GM23248 (cell line): ENCODE measurements around the gene LPP. TPM values are rescaled to one million over a fixed set of nuclear protein-coding genes. Genes with fewer than 3 reads are reported as not detected.

Source experiments
- DNase-seq: peaks from one replicate; pipeline ENCODE4 v3.0.0-alpha.2; 2015
- H2AFZ ChIP-seq: fragments of 200-600 bp; sonication (generic); 2 replicates; pipeline ENCODE4 v1.6.1; 2016; ENCODE audit warnings: antibody characterized with exemption
- H3F3A ChIP-seq: fragments of 200-600 bp; sonication (generic); 2 replicates; pipeline ENCODE4 v1.6.1; 2016; ENCODE audit warnings: mild to moderate bottlenecking, antibody characterized with exemption, mixed run types; ENCODE audit not compliant: insufficient read depth
- H3K27ac ChIP-seq: fragments of 200-600 bp; sonication (generic); 2 replicates; pipeline ENCODE4 v1.5.1; 2016; ENCODE audit warnings: mild to moderate bottlenecking
- H3K27me3 ChIP-seq: fragments of 200-600 bp; sonication (generic); replicated peaks from 2 replicates; pipeline ENCODE4 v1.6.1; 2016; ENCODE audit warnings: mild to moderate bottlenecking; ENCODE audit not compliant: insufficient read depth
- H3K36me3 ChIP-seq: fragments of 200-600 bp; sonication (generic); 2 replicates; pipeline ENCODE4 v1.6.1; 2016; ENCODE audit warnings: low read depth, mild to moderate bottlenecking
- H3K4me1 ChIP-seq: fragments of 200-600 bp; sonication (generic); 2 replicates; pipeline ENCODE4 v1.6.1; 2016; ENCODE audit warnings: mild to moderate bottlenecking; ENCODE audit not compliant: insufficient read depth
- H3K4me2 ChIP-seq: fragments of 200-600 bp; sonication (generic); one replicate; pipeline ENCODE4 v1.6.1; 2016; ENCODE audit warnings: mild to moderate bottlenecking; ENCODE audit not compliant: unreplicated experiment
- H3K4me3 ChIP-seq: fragments of 200-600 bp; sonication (generic); 2 replicates; pipeline ENCODE4 v1.5.1; 2016; ENCODE audit warnings: mild to moderate bottlenecking
- H3K79me2 ChIP-seq: fragments of 200-600 bp; sonication (generic); 2 replicates; pipeline ENCODE4 v1.6.1; 2016; ENCODE audit warnings: mild to moderate bottlenecking; ENCODE audit not compliant: insufficient read depth
- H3K9ac ChIP-seq: fragments of 200-600 bp; sonication (generic); 2 replicates; pipeline ENCODE4 v1.6.1; 2016; ENCODE audit warnings: mild to moderate bottlenecking
- H3K9me2 ChIP-seq: fragments of 200-600 bp; sonication (generic); 2 replicates; pipeline ENCODE4 v1.6.1; 2016; ENCODE audit warnings: mixed run types, mild to moderate bottlenecking, moderate library complexity; ENCODE audit not compliant: insufficient read depth
- H3K9me3 ChIP-seq: fragments of 200-600 bp; sonication (generic); one replicate; pipeline ENCODE4 v1.6.1; 2017; ENCODE audit warnings: low read depth
- H4K20me1 ChIP-seq: fragments of 200-600 bp; sonication (generic); 2 replicates; pipeline ENCODE4 v1.6.0; 2016; ENCODE audit not compliant: insufficient read depth
- EZH2 ChIP-seq: fragments of 200-600 bp; sonication (generic); IDR thresholded peaks from 2 replicates; pipeline ENCODE4 v1.6.1; 2018; ENCODE audit warnings: antibody characterized with exemption, mild to moderate bottlenecking; ENCODE audit not compliant: insufficient read depth, poor library complexity, severe bottlenecking
- EZH2phosphoT487 ChIP-seq: fragments of 200-600 bp; sonication (generic); IDR thresholded peaks from 2 replicates; pipeline ENCODE4 v1.6.1; 2018; ENCODE audit warnings: antibody characterized with exemption, moderate library complexity, mild to moderate bottlenecking, low read depth; ENCODE audit not compliant: insufficient read depth
- WGBS, 2 experiments: methylation state at CpG; one replicate each; pipeline ENCODE4 v1.1.6; 2015 to 2017; ENCODE audit warnings: low lambda C conversion rate in 2 of 2, low coverage in 1 of 2; ENCODE audit errors: missing lambda C conversion rate in 2 of 2; 5-methylcytosine and 5-hydroxymethylcytosine counted together
- in situ Hi-C: fragments of 300-500 bp; cut with MboI; formaldehyde crosslinking; loops from 2 replicates; pipeline ENCODE4 v1.15.0; 2020
- polyA plus RNA-seq: library from polyadenylated mRNA; unstranded; fragments of >200 nt; fragmentation: Nextera tagmentation; extraction: Ambion mirVana; gene quantifications from 2 replicates; pipeline ENCODE4 v1.2.1, GENCODE V29; 2016
- total RNA-seq: library from RNA; depleted of rRNA; stranded (reverse); fragments of >200 nt; shearing (Covaris generic); gene quantifications from 2 replicates; pipeline ENCODE4 v1.2.3, GENCODE V29; 2014

Gene LPP
- total and polyA plus RNA-seq, 2 experiments from 2014 or later, result 42.8 to 61.7 TPM

DNA sequence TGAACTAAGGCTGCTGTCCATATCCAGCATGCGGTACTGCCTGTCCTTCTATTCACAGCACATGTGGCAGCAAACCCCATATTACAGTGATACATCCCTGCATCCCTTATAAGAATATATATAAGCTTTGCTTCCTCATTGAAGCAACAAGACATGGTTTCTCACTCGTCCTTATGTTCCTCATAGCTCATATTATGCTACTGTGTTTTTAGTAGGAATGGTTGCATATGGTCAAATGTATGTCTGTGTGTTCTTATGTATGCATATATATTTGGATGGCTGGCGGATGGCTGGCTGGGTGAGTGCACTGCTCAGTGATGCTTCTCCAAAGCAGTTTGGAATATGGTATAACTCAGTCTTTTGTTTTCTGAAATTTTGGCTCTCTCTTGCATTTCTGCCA lies 254.9 kb downstream of the LPP start:
- 97 to 98% methylated on average over 3 of the region's 3 CpGs for WGBS, 2 experiments
- in situ Hi-C loops, result no loop called here
- H3K4me1 ChIP-seq, result no peaks in the 10 kb centered on the region
- no peaks in the 10 kb centered on the region for H3K9me2 ChIP-seq
- H3K9me3 ChIP-seq, result no peaks in the 10 kb centered on the region
- no peak overlapping the region for H3K4me3 ChIP-seq
- no peak overlapping the region for H2AFZ ChIP-seq
- no peak overlapping the region for H3K9ac ChIP-seq
- no peaks in the 10 kb centered on the region for H4K20me1 ChIP-seq
- DNase-seq, result no peak
- H3K36me3 ChIP-seq, result peaks cover 4% of the 10 kb centered on the region; the same call in 1 of the 2 replicates
- TF ChIP-seq EZH2 (no peak), EZH2phosphoT487 (no peak)
- no peak overlapping the region for H3K4me2 ChIP-seq
- peaks cover 55% of the 10 kb centered on the region for H3K79me2 ChIP-seq
- 0 out of 2 replicates have a peak, but pooled peaks cover 8% of the 10 kb centered on the region for H3F3A ChIP-seq
- H3K27ac ChIP-seq, result no peak overlapping the region
- no peaks in the 10 kb centered on the region for H3K27me3 ChIP-seq

DNA sequence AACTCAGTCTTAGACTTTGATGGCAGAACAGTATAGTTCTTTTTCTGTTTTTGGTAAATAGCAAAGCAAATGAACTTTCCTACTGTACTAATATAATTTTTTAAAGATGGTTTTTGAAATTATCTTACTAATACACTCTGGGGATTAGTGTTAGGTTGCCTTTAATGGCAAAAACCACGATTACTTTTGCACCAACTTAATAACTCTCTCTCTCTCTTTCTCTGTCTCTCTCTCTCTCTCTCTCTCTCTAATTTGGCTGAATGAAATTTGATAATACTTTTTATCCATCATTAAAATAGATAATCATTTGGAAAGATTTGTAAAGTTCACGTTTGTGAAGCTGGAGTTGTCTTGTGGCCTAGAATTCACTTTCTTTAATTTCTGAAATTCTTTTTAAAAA lies 257.8 kb downstream of the LPP start:
- peaks cover 61% of the 10 kb centered on the region for H3K79me2 ChIP-seq
- no peak overlapping the region for H3K27ac ChIP-seq
- H3K4me1 ChIP-seq, result peaks cover 24% of the 10 kb centered on the region
- H3K9me3 ChIP-seq, result no peaks in the 10 kb centered on the region
- WGBS, 2 experiments, result 96 to 100% methylated on average over 2 of the region's 2 CpGs
- H3F3A ChIP-seq, result 0 out of 2 replicates have a peak, but pooled peaks cover 12% of the 10 kb centered on the region
- DNase-seq, result no peak
- no peak overlapping the region for H2AFZ ChIP-seq
- H3K9me2 ChIP-seq, result no peaks in the 10 kb centered on the region
- H3K9ac ChIP-seq, result no peak overlapping the region
- in situ Hi-C loops, result no loop called here
- no peak overlapping the region for H3K4me3 ChIP-seq
- TF ChIP-seq EZH2 (no peak), EZH2phosphoT487 (no peak)
- H3K36me3 ChIP-seq, result no peaks in the 10 kb centered on the region; the same call in 1 of the 2 replicates
- H4K20me1 ChIP-seq, result no peaks in the 10 kb centered on the region
- H3K4me2 ChIP-seq, result no peak overlapping the region
- H3K27me3 ChIP-seq, result no peaks in the 10 kb centered on the region

DNA sequence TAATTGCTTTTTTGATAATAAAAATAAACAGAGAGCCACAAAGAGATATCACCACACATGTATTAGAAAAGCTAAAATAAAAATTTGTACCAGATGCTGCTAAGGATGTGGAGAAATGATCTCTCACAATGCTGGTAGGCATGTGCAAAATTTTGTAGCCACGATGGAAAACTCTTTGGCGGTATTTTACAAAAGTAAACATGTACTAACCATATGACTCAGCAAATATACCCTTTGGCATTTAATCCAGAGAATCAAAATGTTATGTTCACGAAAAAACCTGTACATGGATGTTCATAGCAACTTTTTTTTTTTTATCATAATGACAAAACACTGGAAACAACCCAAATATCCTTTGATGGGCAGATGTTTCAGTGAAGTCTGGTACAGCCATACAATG lies 261.2 kb downstream of the LPP start:
- 39 to 42% methylated on average over 3 of the region's 3 CpGs for WGBS, 2 experiments
- Histone ChIP-seq H3K36me3 (no peaks in the 10 kb centered on the region), H3K4me2 (no peak overlapping the region), H3K4me3 (no peak overlapping the region), H3K79me2 (peaks cover 79% of the 10 kb centered on the region), H3F3A (0 out of 2 replicates have a peak, but pooled peaks cover 4% of the 10 kb centered on the region), H3K4me1 (peaks cover 27% of the 10 kb centered on the region), H3K9ac (no peak overlapping the region), H3K27ac (no peak overlapping the region), H4K20me1 (no peaks in the 10 kb centered on the region), H3K9me2 (no peaks in the 10 kb centered on the region), H3K9me3 (no peaks in the 10 kb centered on the region), H2AFZ (no peak overlapping the region), H3K27me3 (no peaks in the 10 kb centered on the region)
- in situ Hi-C loops, result no loop called here
- peak; percentile 6 for DNase-seq
- TF ChIP-seq EZH2, result no peak
- no peak for TF ChIP-seq EZH2phosphoT487

DNA sequence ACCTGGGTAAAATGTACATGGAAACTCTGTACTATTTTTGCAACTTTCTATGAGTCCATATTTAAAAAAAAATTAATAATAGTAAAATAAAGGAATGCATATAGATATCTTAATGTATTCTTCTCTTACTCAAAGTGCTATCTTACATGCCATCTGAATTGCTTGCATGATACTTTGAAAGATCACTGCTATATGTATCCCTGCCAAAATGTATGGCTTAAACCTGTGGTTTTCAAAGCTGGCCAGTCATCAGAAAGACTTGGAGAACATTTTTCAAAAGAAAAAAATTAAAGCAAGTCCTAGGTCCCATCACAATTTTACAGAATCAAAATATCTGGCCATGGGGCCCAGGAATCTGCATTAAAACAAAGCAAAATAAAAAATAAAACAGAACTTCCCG lies 262.1 kb downstream of the LPP start:
- Histone ChIP-seq H3K9me2 (no peaks in the 10 kb centered on the region), H3K79me2 (peaks cover 76% of the 10 kb centered on the region), H3K4me1 (peaks cover 36% of the 10 kb centered on the region), H3K27me3 (no peaks in the 10 kb centered on the region), H3K27ac (no peak overlapping the region), H2AFZ (no peak overlapping the region), H3K4me2 (no peak overlapping the region), H4K20me1 (no peaks in the 10 kb centered on the region), H3F3A (0 out of 2 replicates have a peak, but pooled peaks cover 4% of the 10 kb centered on the region), H3K9me3 (no peaks in the 10 kb centered on the region), H3K4me3 (no peak overlapping the region), H3K36me3 (no peaks in the 10 kb centered on the region), H3K9ac (no peak overlapping the region)
- WGBS, 2 experiments, result 95 to 100% methylated on average over 1 of the region's 1 CpG
- TF ChIP-seq EZH2phosphoT487, result no peak
- no peak for TF ChIP-seq EZH2
- in situ Hi-C loops, result no loop called here
- DNase-seq, result peak; percentile 45

DNA sequence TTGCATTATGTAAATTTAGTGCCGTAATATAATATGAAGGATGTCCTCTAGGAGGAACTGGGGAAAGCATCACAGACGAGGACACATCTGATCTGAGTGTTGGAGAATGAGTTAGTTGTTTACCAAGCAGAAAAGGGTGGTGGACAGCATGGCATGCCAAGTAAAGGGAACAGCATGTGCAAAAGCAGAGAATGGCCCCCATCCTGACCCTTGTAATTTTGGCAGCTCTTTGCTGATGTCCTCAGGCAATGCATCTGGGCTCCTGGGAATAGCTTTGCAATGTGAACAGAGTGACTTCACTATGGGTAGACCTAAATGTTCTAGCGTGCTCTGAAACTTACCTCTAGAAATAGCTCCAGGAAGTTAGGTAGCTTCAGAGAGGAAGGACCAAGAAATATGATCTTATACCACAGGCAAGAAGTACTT lies 263.3 kb downstream of the LPP start:
- Histone ChIP-seq H3K79me2 (peaks cover 63% of the 10 kb centered on the region), H3K36me3 (no peaks in the 10 kb centered on the region), H3K9me3 (no peaks in the 10 kb centered on the region), H4K20me1 (no peaks in the 10 kb centered on the region), H3F3A (peaks cover 15% of the 10 kb centered on the region), H3K9me2 (no peaks in the 10 kb centered on the region), H3K9ac (no peak overlapping the region), H3K27me3 (no peaks in the 10 kb centered on the region), H3K4me2 (no peak overlapping the region), H3K27ac (no peak overlapping the region), H2AFZ (no peak overlapping the region), H3K4me3 (no peak overlapping the region), H3K4me1 (peaks cover 47% of the 10 kb centered on the region)
- TF ChIP-seq EZH2 (no peak), EZH2phosphoT487 (no peak)
- in situ Hi-C loops, result no loop called here
- WGBS, 2 experiments, result 75 to 84% methylated on average over 3 of the region's 3 CpGs
- no peak for DNase-seq
